GM23338 (cell line): ENCODE measurements around the gene FXN. TPM values are rescaled to one million over a fixed set of nuclear protein-coding genes. Genes with fewer than 3 reads are reported as not detected.

Experiments used
- ATAC-seq: fragments of 200-7000 bp; cut with Tn5 transposase; 3 replicates; pipeline ENCODE4 v1.9.1; 2020
- DNase-seq: peaks from one replicate; pipeline ENCODE4 v3.0.0-alpha.2; 2015; ENCODE audit warnings: low spot score
- H2AFZ ChIP-seq: fragments of 200-600 bp; sonication (generic); 2 replicates; pipeline ENCODE4 v1.8.0; 2016; ENCODE audit warnings: antibody characterized with exemption, mild to moderate bottlenecking, moderate library complexity
- H3F3A ChIP-seq: fragments of 200-600 bp; sonication (generic); replicated peaks from 2 replicates; pipeline ENCODE4 v1.8.0; 2017; ENCODE audit warnings: antibody characterized with exemption, mixed run types, low read depth
- H3K27ac ChIP-seq: fragments of 200-600 bp; sonication (generic); 2 replicates; pipeline ENCODE4 v1.6.1; 2016; ENCODE audit warnings: low read depth
- H3K27me3 ChIP-seq: fragments of 200-600 bp; sonication (generic); 2 replicates; pipeline ENCODE4 v1.8.0; 2016; ENCODE audit warnings: mild to moderate bottlenecking, mixed run types, moderate library complexity; ENCODE audit not compliant: insufficient read depth
- H3K36me3 ChIP-seq: fragments of 200-600 bp; sonication (generic); 2 replicates; pipeline ENCODE4 v1.8.0; 2016; ENCODE audit warnings: mild to moderate bottlenecking; ENCODE audit not compliant: insufficient read depth
- H3K4me1 ChIP-seq: fragments of 200-600 bp; sonication (generic); 2 replicates; pipeline ENCODE4 v1.8.0; 2016; ENCODE audit warnings: mild to moderate bottlenecking, moderate library complexity; ENCODE audit not compliant: insufficient read depth
- H3K4me2 ChIP-seq: fragments of 200-600 bp; sonication (generic); 2 replicates; pipeline ENCODE4 v1.7.1; 2017; ENCODE audit warnings: mixed run types
- H3K4me3 ChIP-seq: fragments of 200-600 bp; sonication (generic); 2 replicates; pipeline ENCODE4 v1.6.1; 2016; ENCODE audit warnings: mixed run types
- H3K79me2 ChIP-seq: fragments of 200-600 bp; sonication (generic); replicated peaks from 2 replicates; pipeline ENCODE4 v1.8.0; 2017; ENCODE audit warnings: mild to moderate bottlenecking; ENCODE audit not compliant: insufficient read depth
- H3K9me2 ChIP-seq: fragments of 200-600 bp; sonication (generic); 2 replicates; pipeline ENCODE4 v1.8.0; 2017; ENCODE audit not compliant: insufficient read depth
- H4K20me1 ChIP-seq: fragments of 200-600 bp; sonication (generic); replicated peaks from 2 replicates; pipeline ENCODE4 v1.8.0; 2017; ENCODE audit warnings: mild to moderate bottlenecking; ENCODE audit not compliant: insufficient read depth
- H3K27ac Mint-ChIP-seq: 2 replicates; pipeline ENCODE4 v1.8.0; 2020; ENCODE audit warnings: inconsistent platforms, mild to moderate bottlenecking, moderate library complexity, mixed read lengths
- H3K27me3 Mint-ChIP-seq: 3 replicates; pipeline ENCODE4 v1.8.0; 2022; ENCODE audit warnings: low read depth, mild to moderate bottlenecking, moderate library complexity, mixed read lengths, inconsistent platforms; ENCODE audit not compliant: insufficient read depth, poor library complexity
- H3K36me3 Mint-ChIP-seq: 3 replicates; pipeline ENCODE4 v1.8.0; 2021; ENCODE audit warnings: low read depth, mild to moderate bottlenecking, inconsistent platforms, moderate library complexity, mixed read lengths
- H3K4me1 Mint-ChIP-seq: 3 replicates; pipeline ENCODE4 v1.8.0; 2020; ENCODE audit warnings: mild to moderate bottlenecking, inconsistent platforms, mixed read lengths
- H3K4me3 Mint-ChIP-seq: 3 replicates; pipeline ENCODE4 v1.8.0; 2021; ENCODE audit warnings: moderate library complexity, mild to moderate bottlenecking, inconsistent platforms, mixed read lengths
- H3K9me3 Mint-ChIP-seq: 3 replicates; pipeline ENCODE4 v1.8.0; 2020; ENCODE audit warnings: moderate library complexity, mild to moderate bottlenecking, inconsistent platforms, mixed read lengths
- CREB1 ChIP-seq: fragments of 250-450 bp; sonication (Bioruptor Pico); IDR thresholded peaks from 2 replicates; pipeline ENCODE4 v1.5.0; 2020; ENCODE audit warnings: low read depth, mild to moderate bottlenecking, moderate library complexity
- EZH2 ChIP-seq: fragments of 200-600 bp; sonication (generic); IDR thresholded peaks from one replicate; pipeline ENCODE4 v1.8.0; 2017; ENCODE audit warnings: antibody characterized with exemption, mild to moderate bottlenecking, low read depth; ENCODE audit not compliant: unreplicated experiment
- EZH2phosphoT487 ChIP-seq: fragments of 200-600 bp; sonication (generic); IDR thresholded peaks from one replicate; pipeline ENCODE4 v1.8.1; 2018; ENCODE audit warnings: antibody characterized with exemption; ENCODE audit not compliant: unreplicated experiment
- JUNB ChIP-seq: IDR thresholded peaks from one replicate; pipeline ENCODE4 v1.6.1; 2016; ENCODE audit warnings: antibody characterized with exemption; ENCODE audit not compliant: unreplicated experiment
- NANOG ChIP-seq: IDR thresholded peaks from 2 replicates; pipeline ENCODE4 v1.6.1; 2016; ENCODE audit warnings: antibody characterized with exemption, borderline replicate concordance
- POLR2AphosphoS5 ChIP-seq: IDR thresholded peaks from 2 replicates; pipeline ENCODE4 v1.6.1; 2016; ENCODE audit warnings: antibody characterized with exemption, low read depth
- STAT1 ChIP-seq: IDR thresholded peaks from one replicate; pipeline ENCODE4 v1.6.1; 2016; ENCODE audit warnings: antibody characterized with exemption; ENCODE audit not compliant: unreplicated experiment
- ZNF114 ChIP-seq: fragments of 250-450 bp; sonication (Bioruptor Pico); IDR thresholded peaks from 2 replicates; pipeline ENCODE4 v1.5.0; 2020; ENCODE audit warnings: mild to moderate bottlenecking, moderate library complexity
- ZNF331 ChIP-seq: fragments of 250-450 bp; sonication (Bioruptor Pico); IDR thresholded peaks from 2 replicates; pipeline ENCODE4 v1.5.0; 2020; ENCODE audit warnings: low read depth, mild to moderate bottlenecking, moderate library complexity
- polyA plus RNA-seq: library from polyadenylated mRNA; unstranded; fragments of >200 nt; fragmentation: Nextera tagmentation; extraction: Ambion mirVana; gene quantifications from 2 replicates; pipeline ENCODE4 v1.2.1, GENCODE V29; 2016
- total RNA-seq: library from RNA; depleted of rRNA; stranded (reverse); fragments of >200 nt; shearing (Covaris generic); gene quantifications from 2 replicates; pipeline ENCODE4 v1.2.3, GENCODE V29; 2014
- TF ChIP-seq, protein P1 (sequence below): IDR thresholded peaks from one replicate; pipeline ENCODE4 v1.6.1; 2018; ENCODE audit warnings: antibody characterized with exemption; ENCODE audit not compliant: unreplicated experiment
- TF ChIP-seq, protein P2 (sequence below): fragments of 250-450 bp; sonication (Bioruptor Pico); IDR thresholded peaks from 2 replicates; pipeline ENCODE4 v1.5.0; 2020; ENCODE audit warnings: mild to moderate bottlenecking, moderate library complexity
- TF ChIP-seq, protein P3 (sequence below), 2 experiments: fragments of 200-600 bp in 1 of 2; sonication (generic) in 1 of 2; conservative IDR thresholded peaks; 2 replicates each; pipeline versions ENCODE4 v1.5.1 to v1.6.1; 2016 to 2017; ENCODE audit warnings: antibody characterized with exemption in 2 of 2, low read depth in 2 of 2, mild to moderate bottlenecking in 2 of 2, moderate library complexity in 1 of 2
- TF ChIP-seq, protein P4 (sequence below): IDR thresholded peaks from 2 replicates; pipeline ENCODE4 v1.6.1; 2016; ENCODE audit warnings: antibody characterized with exemption

Gene FXN
- total and polyA plus RNA-seq, 2 experiments from 2014 or later = 26.1 to 66.4 TPM

DNA sequence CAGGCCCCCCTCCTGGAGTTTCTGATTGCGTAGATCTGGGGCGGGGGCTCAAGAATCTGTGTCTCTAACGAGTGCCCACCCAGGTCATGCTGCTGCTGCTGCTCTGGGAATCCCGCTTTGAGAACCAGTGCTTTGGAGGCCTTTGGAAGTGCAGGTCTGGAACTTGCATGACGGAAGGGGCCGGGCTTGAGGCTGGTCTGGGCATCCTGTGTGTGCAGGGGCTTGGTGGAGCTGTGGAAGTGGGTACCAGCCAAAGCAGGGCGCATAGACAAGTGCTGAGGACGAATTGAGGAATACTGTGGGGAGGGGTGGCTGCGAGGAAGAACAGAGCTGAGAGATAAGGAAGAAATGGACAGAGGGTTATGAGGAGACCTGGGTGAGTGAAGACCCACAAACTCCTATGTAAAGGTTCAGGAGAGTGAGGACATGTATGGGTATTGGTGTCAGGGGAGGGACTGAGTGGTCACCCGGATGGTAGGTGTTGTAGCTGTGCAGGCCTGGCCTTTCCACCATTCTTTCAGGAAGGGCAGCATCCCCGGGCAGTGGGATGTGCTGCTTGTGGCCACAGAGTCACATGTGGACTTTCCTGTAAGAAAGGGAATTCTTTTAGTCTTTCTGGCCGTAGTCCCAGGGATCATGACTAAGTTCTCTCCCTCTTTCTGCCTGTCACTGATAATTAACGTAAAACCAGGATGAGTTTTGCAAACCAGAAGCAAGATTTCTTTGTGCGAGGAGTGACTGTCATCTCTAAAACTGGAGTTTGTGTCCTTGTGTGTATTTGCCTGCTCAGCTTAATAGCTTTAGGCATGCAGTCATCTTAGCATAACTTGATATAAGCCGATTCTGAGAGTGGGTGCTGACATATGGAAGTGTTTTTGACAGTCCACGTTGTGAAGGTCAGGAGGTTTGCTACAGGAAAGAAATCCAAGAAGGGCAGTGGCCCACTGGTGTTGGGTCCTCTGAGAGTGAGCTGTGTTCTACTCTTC, 95.2 kb downstream of the FXN start:
- peaks cover 18% of the 10 kb centered on the region for H3K36me3 Mint-ChIP-seq
- peaks cover 73% of the 10 kb centered on the region for H3K79me2 ChIP-seq
- ATAC-seq (no peak), DNase-seq (peak; percentile 1)
- peaks cover 4% of the 10 kb centered on the region; the same call in 1 of the 2 replicates for H3K36me3 ChIP-seq
- H3K4me2 ChIP-seq = peak overlapping the region; percentile 42; the same call in 1 of the 2 replicates
- no peaks in the 10 kb centered on the region for H3K9me3 Mint-ChIP-seq
- peak overlapping the region; percentile 69; the same call in 1 of the 2 replicates for H3K27ac ChIP-seq
- H3K27me3 ChIP-seq = no peaks in the 10 kb centered on the region
- no peak overlapping the region for H3K4me3 ChIP-seq
- H3K4me1 ChIP-seq = peaks cover 47% of the 10 kb centered on the region
- H3K4me3 Mint-ChIP-seq = no peak overlapping the region; the same call in 2 of the 3 replicates
- H3K9me2 ChIP-seq = no peaks in the 10 kb centered on the region
- TF ChIP-seq EZH2phosphoT487 (no peak), EZH2 (no peak), ZNF331 (no peak), JUNB (no peak), CREB1 (CRISPR knock-in tag) (no peak), POLR2AphosphoS5 (no peak), NANOG (no peak), ZNF114 (no peak), STAT1 (no peak)
- TF ChIP-seq, protein P1, sequence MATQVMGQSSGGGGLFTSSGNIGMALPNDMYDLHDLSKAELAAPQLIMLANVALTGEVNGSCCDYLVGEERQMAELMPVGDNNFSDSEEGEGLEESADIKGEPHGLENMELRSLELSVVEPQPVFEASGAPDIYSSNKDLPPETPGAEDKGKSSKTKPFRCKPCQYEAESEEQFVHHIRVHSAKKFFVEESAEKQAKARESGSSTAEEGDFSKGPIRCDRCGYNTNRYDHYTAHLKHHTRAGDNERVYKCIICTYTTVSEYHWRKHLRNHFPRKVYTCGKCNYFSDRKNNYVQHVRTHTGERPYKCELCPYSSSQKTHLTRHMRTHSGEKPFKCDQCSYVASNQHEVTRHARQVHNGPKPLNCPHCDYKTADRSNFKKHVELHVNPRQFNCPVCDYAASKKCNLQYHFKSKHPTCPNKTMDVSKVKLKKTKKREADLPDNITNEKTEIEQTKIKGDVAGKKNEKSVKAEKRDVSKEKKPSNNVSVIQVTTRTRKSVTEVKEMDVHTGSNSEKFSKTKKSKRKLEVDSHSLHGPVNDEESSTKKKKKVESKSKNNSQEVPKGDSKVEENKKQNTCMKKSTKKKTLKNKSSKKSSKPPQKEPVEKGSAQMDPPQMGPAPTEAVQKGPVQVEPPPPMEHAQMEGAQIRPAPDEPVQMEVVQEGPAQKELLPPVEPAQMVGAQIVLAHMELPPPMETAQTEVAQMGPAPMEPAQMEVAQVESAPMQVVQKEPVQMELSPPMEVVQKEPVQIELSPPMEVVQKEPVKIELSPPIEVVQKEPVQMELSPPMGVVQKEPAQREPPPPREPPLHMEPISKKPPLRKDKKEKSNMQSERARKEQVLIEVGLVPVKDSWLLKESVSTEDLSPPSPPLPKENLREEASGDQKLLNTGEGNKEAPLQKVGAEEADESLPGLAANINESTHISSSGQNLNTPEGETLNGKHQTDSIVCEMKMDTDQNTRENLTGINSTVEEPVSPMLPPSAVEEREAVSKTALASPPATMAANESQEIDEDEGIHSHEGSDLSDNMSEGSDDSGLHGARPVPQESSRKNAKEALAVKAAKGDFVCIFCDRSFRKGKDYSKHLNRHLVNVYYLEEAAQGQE = no peak
- TF ChIP-seq, protein P2, sequence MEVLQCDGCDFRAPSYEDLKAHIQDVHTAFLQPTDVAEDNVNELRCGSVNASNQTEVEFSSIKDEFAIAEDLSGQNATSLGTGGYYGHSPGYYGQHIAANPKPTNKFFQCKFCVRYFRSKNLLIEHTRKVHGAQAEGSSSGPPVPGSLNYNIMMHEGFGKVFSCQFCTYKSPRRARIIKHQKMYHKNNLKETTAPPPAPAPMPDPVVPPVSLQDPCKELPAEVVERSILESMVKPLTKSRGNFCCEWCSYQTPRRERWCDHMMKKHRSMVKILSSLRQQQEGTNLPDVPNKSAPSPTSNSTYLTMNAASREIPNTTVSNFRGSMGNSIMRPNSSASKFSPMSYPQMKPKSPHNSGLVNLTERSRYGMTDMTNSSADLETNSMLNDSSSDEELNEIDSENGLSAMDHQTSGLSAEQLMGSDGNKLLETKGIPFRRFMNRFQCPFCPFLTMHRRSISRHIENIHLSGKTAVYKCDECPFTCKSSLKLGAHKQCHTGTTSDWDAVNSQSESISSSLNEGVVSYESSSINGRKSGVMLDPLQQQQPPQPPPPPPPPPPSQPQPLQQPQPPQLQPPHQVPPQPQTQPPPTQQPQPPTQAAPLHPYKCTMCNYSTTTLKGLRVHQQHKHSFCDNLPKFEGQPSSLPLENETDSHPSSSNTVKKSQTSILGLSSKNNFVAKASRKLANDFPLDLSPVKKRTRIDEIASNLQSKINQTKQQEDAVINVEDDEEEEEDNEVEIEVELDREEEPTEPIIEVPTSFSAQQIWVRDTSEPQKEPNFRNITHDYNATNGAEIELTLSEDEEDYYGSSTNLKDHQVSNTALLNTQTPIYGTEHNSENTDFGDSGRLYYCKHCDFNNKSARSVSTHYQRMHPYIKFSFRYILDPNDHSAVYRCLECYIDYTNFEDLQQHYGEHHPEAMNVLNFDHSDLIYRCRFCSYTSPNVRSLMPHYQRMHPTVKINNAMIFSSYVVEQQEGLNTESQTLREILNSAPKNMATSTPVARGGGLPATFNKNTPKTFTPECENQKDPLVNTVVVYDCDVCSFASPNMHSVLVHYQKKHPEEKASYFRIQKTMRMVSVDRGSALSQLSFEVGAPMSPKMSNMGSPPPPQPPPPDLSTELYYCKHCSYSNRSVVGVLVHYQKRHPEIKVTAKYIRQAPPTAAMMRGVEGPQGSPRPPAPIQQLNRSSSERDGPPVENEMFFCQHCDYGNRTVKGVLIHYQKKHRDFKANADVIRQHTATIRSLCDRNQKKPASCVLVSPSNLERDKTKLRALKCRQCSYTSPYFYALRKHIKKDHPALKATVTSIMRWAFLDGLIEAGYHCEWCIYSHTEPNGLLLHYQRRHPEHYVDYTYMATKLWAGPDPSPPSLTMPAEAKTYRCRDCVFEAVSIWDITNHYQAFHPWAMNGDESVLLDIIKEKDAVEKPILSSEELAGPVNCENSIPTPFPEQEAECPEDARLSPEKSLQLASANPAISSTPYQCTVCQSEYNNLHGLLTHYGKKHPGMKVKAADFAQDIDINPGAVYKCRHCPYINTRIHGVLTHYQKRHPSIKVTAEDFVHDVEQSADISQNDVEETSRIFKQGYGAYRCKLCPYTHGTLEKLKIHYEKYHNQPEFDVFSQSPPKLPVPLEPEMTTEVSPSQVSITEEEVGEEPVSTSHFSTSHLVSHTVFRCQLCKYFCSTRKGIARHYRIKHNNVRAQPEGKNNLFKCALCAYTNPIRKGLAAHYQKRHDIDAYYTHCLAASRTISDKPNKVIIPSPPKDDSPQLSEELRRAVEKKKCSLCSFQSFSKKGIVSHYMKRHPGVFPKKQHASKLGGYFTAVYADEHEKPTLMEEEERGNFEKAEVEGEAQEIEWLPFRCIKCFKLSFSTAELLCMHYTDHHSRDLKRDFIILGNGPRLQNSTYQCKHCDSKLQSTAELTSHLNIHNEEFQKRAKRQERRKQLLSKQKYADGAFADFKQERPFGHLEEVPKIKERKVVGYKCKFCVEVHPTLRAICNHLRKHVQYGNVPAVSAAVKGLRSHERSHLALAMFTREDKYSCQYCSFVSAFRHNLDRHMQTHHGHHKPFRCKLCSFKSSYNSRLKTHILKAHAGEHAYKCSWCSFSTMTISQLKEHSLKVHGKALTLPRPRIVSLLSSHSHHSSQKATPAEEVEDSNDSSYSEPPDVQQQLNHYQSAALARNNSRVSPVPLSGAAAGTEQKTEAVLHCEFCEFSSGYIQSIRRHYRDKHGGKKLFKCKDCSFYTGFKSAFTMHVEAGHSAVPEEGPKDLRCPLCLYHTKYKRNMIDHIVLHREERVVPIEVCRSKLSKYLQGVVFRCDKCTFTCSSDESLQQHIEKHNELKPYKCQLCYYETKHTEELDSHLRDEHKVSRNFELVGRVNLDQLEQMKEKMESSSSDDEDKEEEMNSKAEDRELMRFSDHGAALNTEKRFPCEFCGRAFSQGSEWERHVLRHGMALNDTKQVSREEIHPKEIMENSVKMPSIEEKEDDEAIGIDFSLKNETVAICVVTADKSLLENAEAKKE (CRISPR knock-in tag) = no peak
- TF ChIP-seq, protein P3, sequence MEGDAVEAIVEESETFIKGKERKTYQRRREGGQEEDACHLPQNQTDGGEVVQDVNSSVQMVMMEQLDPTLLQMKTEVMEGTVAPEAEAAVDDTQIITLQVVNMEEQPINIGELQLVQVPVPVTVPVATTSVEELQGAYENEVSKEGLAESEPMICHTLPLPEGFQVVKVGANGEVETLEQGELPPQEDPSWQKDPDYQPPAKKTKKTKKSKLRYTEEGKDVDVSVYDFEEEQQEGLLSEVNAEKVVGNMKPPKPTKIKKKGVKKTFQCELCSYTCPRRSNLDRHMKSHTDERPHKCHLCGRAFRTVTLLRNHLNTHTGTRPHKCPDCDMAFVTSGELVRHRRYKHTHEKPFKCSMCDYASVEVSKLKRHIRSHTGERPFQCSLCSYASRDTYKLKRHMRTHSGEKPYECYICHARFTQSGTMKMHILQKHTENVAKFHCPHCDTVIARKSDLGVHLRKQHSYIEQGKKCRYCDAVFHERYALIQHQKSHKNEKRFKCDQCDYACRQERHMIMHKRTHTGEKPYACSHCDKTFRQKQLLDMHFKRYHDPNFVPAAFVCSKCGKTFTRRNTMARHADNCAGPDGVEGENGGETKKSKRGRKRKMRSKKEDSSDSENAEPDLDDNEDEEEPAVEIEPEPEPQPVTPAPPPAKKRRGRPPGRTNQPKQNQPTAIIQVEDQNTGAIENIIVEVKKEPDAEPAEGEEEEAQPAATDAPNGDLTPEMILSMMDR (conservative IDR thresholded peaks at IDR 0.05; ENCODE audit: low read depth in 2 of 2) = no peak
- TF ChIP-seq, protein P4, sequence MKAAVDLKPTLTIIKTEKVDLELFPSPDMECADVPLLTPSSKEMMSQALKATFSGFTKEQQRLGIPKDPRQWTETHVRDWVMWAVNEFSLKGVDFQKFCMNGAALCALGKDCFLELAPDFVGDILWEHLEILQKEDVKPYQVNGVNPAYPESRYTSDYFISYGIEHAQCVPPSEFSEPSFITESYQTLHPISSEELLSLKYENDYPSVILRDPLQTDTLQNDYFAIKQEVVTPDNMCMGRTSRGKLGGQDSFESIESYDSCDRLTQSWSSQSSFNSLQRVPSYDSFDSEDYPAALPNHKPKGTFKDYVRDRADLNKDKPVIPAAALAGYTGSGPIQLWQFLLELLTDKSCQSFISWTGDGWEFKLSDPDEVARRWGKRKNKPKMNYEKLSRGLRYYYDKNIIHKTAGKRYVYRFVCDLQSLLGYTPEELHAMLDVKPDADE = no peak
- 0 out of 2 replicates have a peak, but pooled peaks cover 7% of the 10 kb centered on the region for H3F3A ChIP-seq
- peaks cover 48% of the 10 kb centered on the region for H3K4me1 Mint-ChIP-seq
- peaks cover 12% of the 10 kb centered on the region for H4K20me1 ChIP-seq
- H3K27ac Mint-ChIP-seq = peak overlapping the region; percentile 48
- no peak overlapping the region for H2AFZ ChIP-seq
- H3K27me3 Mint-ChIP-seq = peaks cover 2% of the 10 kb centered on the region
